Testis (tissue), 3 donors: Measurements from ENCODE around the gene TMSB15C. TPM values are rescaled to one million over a fixed set of nuclear protein-coding genes. Genes with fewer than 3 reads are reported as not detected.
"Not testable (repeated sequence)": the region's sequence is repeated elsewhere in the genome, so short reads cannot be mapped to it uniquely, and the experiment has no call there.

Experiments
- DNase-seq: peaks from one replicate; pipeline ENCODE4 v3.0.0-alpha.2; 2019
- H3K27ac ChIP-seq, 2 donors: fragments of 200-600 bp; sonication (generic); one replicate each; pipeline ENCODE4 v1.5.1; 2019
- H3K27me3 ChIP-seq: fragments of 200-600 bp; sonication (generic); one replicate; pipeline ENCODE4 v1.5.1; 2019
- H3K36me3 ChIP-seq: fragments of 200-600 bp; sonication (generic); one replicate; pipeline ENCODE4 v1.5.1; 2017; ENCODE audit warnings: low read depth; ENCODE audit errors: missing control alignments
- H3K4me1 ChIP-seq: fragments of 200-600 bp; sonication (generic); one replicate; pipeline ENCODE4 v1.5.1; 2019
- H3K4me3 ChIP-seq, 2 donors: fragments of 200-600 bp; sonication (generic); one replicate each; pipeline ENCODE4 v1.5.1; 2017 to 2019
- H3K9me3 ChIP-seq: fragments of 200-600 bp; sonication (generic); one replicate; pipeline ENCODE4 v1.5.1; 2017
- POLR2A ChIP-seq: fragments of 450-650 bp; IDR thresholded peaks from one replicate; pipeline ENCODE4 v1.6.1; 2017; ENCODE audit warnings: antibody characterized with exemption, mild to moderate bottlenecking, moderate library complexity
- WGBS, 2 donors: methylation state at CpG; one replicate each; pipeline ENCODE4 v1.1.5; 2018; 5-methylcytosine and 5-hydroxymethylcytosine counted together
- intact Hi-C: fragments of 100-400 bp; cut with DNase I; formaldehyde crosslinking; loops from one replicate; pipeline ENCODE4 v1.15.1; 2023; ENCODE audit warnings: low total_unique reads
- polyA plus RNA-seq: library from polyadenylated mRNA; stranded (reverse); fragments of 350-450 nt; fragmentation: Illumina TruSeq; extraction: RNeasy Lipid Tissue Mini Kit (QIAGEN cat#74804); gene quantifications from one replicate; pipeline ENCODE4 v1.2.3, GENCODE V29; 2014; ENCODE audit warnings: low read depth, low replicate concordance; ENCODE audit not compliant: insufficient read depth
- total RNA-seq, 2 donors: library from RNA; depleted of rRNA; stranded (reverse); fragments of >200 nt; gene quantifications; one replicate each; pipeline ENCODE4 v1.2.3, GENCODE V29; 2016
- TF ChIP-seq, protein P1 (sequence below), 3 experiments: fragments of 450-650 bp in 2 of 3; fragments of 200-600 bp in 1 of 3; sonication (generic) in 1 of 3; IDR thresholded peaks; one replicate each; pipeline ENCODE4 v1.5.1; 2016 to 2019; ENCODE audit warnings: antibody characterized with exemption in 3 of 3, mild to moderate bottlenecking in 2 of 3, moderate library complexity in 1 of 3

The TMSB15C gene
- total and polyA plus RNA-seq, 3 donors from 2014 or later: 1.5 to 3.4 (median 2.7) TPM

DNA sequence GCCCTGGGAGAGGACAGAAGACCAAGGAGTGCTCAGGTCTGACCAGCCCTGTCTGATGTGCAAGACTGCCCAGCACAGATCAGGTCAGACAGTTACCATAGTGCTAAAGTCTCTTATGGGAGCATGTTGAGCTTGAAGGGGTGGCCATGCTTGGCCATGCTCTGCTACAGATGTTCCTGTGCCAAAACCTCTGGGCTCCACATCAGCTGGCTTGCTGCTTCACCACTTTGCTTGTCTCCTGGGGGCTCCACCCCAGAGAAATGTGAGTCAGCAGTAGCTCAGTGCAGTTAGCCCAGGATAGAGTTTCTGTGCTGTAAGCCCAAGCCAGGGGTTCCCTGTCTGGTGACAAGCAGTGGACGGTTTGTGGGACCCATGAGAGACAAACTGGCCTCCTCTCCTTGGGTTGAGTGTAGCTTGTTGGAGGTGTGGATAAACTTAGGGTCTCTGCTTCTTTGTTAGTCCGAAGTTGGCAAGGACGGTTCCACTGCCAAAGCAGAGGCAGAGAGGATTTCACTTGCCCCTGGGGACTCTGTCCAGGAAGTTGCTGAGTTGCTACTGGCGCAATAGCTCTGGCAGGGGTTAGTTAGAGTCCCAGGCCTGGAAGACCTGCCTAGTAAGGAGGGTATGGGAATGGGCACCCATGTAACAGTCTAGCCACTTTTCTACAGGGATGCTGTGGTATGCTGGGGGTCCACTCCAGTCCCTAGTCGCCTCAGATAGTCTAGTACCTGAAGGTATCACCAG, 8.7 kb upstream of the TMSB15C start:
- no peak overlapping the region for H3K4me3 ChIP-seq
- no peak for DNase-seq
- intact Hi-C loops: no loop called here

DNA sequence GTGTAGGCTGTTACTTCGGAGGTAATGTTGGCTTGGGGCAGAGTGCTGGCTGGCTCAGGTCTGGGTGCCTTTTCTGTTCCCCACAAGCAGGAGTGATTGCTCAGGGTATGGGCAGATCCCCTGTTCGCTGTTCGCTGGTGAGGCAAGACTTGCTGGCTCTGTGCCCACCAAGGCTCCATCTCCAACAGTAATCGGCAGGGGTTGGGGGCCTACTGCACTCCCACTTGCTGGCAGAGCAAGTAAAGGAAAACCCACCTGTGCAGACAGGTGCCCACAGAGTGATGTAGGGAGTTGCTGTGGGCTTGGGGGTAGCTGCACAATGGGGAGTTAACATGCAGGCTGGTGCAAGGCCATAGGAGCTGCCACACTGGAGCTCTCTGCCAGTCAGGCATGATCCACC, 8.0 kb upstream of the TMSB15C start:
- no peak for DNase-seq
- H3K4me1 ChIP-seq: no peaks in the 10 kb centered on the region
- intact Hi-C loops: no loop called here
- TF ChIP-seq, protein P1, sequence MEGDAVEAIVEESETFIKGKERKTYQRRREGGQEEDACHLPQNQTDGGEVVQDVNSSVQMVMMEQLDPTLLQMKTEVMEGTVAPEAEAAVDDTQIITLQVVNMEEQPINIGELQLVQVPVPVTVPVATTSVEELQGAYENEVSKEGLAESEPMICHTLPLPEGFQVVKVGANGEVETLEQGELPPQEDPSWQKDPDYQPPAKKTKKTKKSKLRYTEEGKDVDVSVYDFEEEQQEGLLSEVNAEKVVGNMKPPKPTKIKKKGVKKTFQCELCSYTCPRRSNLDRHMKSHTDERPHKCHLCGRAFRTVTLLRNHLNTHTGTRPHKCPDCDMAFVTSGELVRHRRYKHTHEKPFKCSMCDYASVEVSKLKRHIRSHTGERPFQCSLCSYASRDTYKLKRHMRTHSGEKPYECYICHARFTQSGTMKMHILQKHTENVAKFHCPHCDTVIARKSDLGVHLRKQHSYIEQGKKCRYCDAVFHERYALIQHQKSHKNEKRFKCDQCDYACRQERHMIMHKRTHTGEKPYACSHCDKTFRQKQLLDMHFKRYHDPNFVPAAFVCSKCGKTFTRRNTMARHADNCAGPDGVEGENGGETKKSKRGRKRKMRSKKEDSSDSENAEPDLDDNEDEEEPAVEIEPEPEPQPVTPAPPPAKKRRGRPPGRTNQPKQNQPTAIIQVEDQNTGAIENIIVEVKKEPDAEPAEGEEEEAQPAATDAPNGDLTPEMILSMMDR (IDR thresholded peaks at IDR 0.05): no peak
- no peak for TF ChIP-seq POLR2A
- H3K4me3 ChIP-seq: no peak overlapping the region
- 94% methylated on average over 4 of the region's 4 CpGs; no CpG with 5 or more reads in 1 of the 2 donors for WGBS, 2 donors
- H3K36me3 ChIP-seq: no peaks in the 10 kb centered on the region
- H3K27me3 ChIP-seq: no peaks in the 10 kb centered on the region
- no peak overlapping the region for H3K27ac ChIP-seq
- no peaks in the 10 kb centered on the region for H3K9me3 ChIP-seq

More for the DNA sequence above, 8.7 kb upstream of the TMSB15C start:
- Histone ChIP-seq H3K9me3 (no peaks in the 10 kb centered on the region), H3K36me3 (no peaks in the 10 kb centered on the region), H3K4me1 (no peaks in the 10 kb centered on the region), H3K27ac (no peak overlapping the region), H3K27me3 (no peaks in the 10 kb centered on the region)
- TF ChIP-seq, protein P1 (IDR thresholded peaks at IDR 0.05): no peak
- TF ChIP-seq POLR2A: no peak
- 70 to 80% methylated on average over 4 of the region's 5 CpGs for WGBS, 2 donors

DNA sequence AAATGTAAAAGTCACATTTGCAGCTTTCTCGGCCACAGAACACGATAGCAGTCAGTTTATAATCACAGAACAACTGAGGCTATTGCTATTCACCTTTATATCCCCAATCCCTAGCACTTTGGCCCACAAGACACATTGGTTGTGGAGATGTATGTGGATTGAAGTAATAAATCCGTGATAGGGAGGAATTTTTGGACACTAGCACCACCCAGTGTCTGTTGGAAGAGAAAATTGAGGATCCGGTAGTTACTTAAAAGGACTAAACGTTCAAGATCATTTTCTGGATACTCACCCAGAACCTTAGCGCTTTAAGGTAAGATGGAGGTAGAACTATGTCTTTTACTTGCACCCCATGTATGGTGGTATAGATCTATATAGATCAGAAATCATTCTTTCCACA, 1.8 kb upstream of the TMSB15C start:
- H3K36me3 ChIP-seq, H3K27ac ChIP-seq, H3K9me3 ChIP-seq, intact Hi-C loops, H3K4me1 ChIP-seq, H3K27me3 ChIP-seq, DNase-seq, H3K4me3 ChIP-seq: not testable (repeated sequence)
- WGBS, 2 donors: no CpG with 5 or more reads among the region's 6 CpGs

DNA sequence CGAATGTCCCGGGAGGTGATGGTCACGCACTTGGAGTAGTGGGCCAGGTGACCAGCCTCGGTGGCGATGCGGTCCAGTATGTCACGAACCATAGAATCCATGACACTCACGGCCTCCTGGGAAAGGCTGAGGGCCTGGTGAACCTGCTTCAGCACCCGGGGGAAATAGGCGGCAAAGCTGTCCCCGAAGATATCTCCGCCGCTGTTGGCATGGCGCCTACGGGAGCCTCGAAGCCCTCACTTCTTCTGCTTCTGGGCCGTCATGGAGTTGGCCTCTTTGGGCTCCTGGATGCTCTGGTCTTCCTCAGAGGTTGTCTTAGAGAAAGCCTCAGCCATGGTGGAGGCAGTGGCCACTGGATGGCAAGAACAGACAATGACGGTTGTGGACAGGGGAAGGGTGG, 13.4 kb downstream of the TMSB15C start:
- H3K27ac ChIP-seq, H3K27me3 ChIP-seq, intact Hi-C loops, H3K36me3 ChIP-seq, DNase-seq, H3K9me3 ChIP-seq, H3K4me3 ChIP-seq, H3K4me1 ChIP-seq: not testable (repeated sequence)
- WGBS, 2 donors: no CpG with 5 or more reads among the region's 18 CpGs

DNA sequence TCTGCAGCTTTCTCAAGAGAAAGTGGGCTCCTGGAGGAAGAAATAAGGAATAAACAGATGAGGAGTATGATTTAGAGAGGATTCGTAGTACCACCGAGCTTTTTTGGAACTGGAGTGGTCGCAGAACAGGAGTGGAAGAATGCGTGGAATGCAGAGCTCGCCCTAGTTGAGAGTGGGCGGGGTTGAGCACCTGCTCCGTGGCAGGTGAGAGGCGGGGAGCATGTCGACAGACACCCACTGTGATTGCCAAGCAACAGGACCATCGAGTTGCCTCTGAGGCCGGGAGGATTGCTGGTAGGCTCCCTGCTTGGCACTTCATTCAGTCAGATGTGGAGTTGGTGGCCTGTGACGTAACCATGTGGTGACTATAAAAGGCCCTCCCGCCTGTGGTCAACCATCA, 21.1 kb downstream of the TMSB15C start:
- H3K9me3 ChIP-seq, DNase-seq, H3K27ac ChIP-seq, H3K4me3 ChIP-seq, H3K36me3 ChIP-seq, H3K4me1 ChIP-seq, H3K27me3 ChIP-seq, intact Hi-C loops: not testable (repeated sequence)
- WGBS, 2 donors: no CpG with 5 or more reads among the region's 13 CpGs

DNA sequence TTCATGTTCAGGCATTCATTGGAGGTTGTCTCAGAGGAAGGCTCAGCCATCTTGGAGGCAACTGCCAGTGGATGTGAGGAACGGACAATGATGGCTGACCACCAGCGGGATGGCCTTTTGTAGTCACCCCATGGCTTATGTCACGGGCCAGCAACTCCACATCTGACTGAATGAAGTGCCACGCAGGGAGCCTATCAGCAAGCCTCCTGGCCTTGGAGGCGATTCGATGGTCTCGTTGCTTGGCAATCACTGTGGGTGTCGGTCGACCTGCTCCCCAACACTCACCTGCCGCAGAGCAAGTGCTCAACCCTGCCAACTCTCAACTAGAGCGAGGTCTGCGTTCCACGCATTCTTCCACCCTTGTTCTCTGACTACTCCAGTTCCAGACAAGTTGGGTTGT, 28.9 kb downstream of the TMSB15C start:
- H3K36me3 ChIP-seq: no peaks in the 10 kb centered on the region
- WGBS, 2 donors: 88 to 92% methylated on average over 3 to 13 of the region's 13 CpGs
- DNase-seq: no peak
- H3K9me3 ChIP-seq: no peaks in the 10 kb centered on the region
- H3K4me1 ChIP-seq: no peaks in the 10 kb centered on the region
- H3K27ac ChIP-seq: no peak overlapping the region
- TF ChIP-seq POLR2A: no peak
- TF ChIP-seq, protein P1 (IDR thresholded peaks at IDR 0.05): no peak
- intact Hi-C loops: no loop called here
- no peaks in the 10 kb centered on the region for H3K27me3 ChIP-seq
- H3K4me3 ChIP-seq: no peak overlapping the region
